ENCODE measurements around the gene OVCH2. TPM values are rescaled to one million over a fixed set of nuclear protein-coding genes. Genes with fewer than 3 reads are reported as not detected.

The OVCH2 gene
- total RNA-seq, 4 donors from 2014 or later, result not detected

DNA sequence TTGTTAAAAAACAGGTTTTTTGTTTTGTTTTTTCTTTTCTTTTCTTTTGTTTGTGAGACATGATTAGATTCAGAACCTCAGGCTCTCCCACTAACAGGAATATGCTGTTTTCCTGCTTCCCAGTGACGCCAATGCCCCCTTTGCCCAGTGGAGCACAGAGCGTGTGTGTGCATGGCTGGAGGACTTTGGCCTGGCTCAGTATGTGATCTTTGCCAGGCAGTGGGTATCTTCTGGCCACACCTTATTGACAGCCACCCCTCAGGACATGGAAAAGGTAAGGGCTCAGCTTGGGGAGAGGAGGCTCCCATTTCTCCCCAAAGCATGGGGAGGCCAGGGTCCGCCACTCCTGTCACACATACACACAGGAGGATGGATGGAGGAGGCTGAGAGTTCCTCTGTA is 58.0 kb downstream of the OVCH2 start:
- intact Hi-C loops (cut with DNase I), result no loop called here
- H3K36me3 ChIP-seq, result peaks cover 7 to 63% (median 46%) of the 10 kb centered on the region in 4 donors
- H3K4me1 ChIP-seq, result peaks cover 0 to 7% (median 0%) of the 10 kb centered on the region in 4 donors

DNA sequence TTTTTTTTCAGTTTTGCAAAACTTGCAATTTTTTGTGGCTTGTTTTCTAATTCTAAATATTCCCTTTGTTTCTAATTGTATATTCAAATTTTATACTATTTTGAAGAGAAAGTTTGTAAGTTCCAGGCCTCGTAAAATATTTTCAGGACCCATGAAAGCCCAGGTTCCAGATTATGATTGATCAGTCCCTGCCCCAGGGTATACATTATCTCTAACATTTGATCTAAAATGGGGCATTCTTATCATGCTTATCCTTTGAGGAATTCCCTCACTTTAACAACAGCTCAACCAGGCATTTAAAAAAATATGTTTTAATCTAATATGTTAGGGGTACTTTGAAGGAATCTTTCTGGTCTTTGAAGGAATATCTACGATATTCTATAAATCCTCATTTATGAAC is 59.4 kb downstream of the OVCH2 start:
- no peaks in the 10 kb centered on the region for H3K27me3 ChIP-seq
- H3K4me1 ChIP-seq, result peaks cover 0 to 3% (median 0%) of the 10 kb centered on the region in 4 donors
- H3K36me3 ChIP-seq, result peaks cover 1 to 63% (median 38%) of the 10 kb centered on the region in 4 donors
- TF ChIP-seq, protein P1, sequence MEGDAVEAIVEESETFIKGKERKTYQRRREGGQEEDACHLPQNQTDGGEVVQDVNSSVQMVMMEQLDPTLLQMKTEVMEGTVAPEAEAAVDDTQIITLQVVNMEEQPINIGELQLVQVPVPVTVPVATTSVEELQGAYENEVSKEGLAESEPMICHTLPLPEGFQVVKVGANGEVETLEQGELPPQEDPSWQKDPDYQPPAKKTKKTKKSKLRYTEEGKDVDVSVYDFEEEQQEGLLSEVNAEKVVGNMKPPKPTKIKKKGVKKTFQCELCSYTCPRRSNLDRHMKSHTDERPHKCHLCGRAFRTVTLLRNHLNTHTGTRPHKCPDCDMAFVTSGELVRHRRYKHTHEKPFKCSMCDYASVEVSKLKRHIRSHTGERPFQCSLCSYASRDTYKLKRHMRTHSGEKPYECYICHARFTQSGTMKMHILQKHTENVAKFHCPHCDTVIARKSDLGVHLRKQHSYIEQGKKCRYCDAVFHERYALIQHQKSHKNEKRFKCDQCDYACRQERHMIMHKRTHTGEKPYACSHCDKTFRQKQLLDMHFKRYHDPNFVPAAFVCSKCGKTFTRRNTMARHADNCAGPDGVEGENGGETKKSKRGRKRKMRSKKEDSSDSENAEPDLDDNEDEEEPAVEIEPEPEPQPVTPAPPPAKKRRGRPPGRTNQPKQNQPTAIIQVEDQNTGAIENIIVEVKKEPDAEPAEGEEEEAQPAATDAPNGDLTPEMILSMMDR (IDR thresholded peaks at IDR 0.05), result no peak
- TF ChIP-seq POLR2A (IDR thresholded peaks at IDR 0.05; ENCODE audit: low read depth) (no peak), EP300 (IDR thresholded peaks at IDR 0.05) (no peak), POLR2AphosphoS5 (IDR thresholded peaks at IDR 0.05) (no peak)
- H3K9me3 ChIP-seq, result no peaks in the 10 kb centered on the region
- intact Hi-C loops (cut with DNase I), result no loop called here
- no peak for DNase-seq (ENCODE audit: extremely low spot score)
- no peak overlapping the region for H3K4me3 ChIP-seq
- no peak overlapping the region for H3K27ac ChIP-seq (replicated peaks in 1 of 4)
- WGBS, result 91% methylated on average over 2 of the region's 2 CpGs

More for the DNA sequence above, 58.0 kb downstream of the OVCH2 start:
- TF ChIP-seq EP300 (IDR thresholded peaks at IDR 0.05), result no peak
- no peak for TF ChIP-seq POLR2A (IDR thresholded peaks at IDR 0.05; ENCODE audit: low read depth)
- TF ChIP-seq, protein P1 (IDR thresholded peaks at IDR 0.05), result no peak
- TF ChIP-seq POLR2AphosphoS5 (IDR thresholded peaks at IDR 0.05), result no peak
- Histone ChIP-seq H3K27ac (replicated peaks in 1 of 4) (no peak overlapping the region), H3K9me3 (no peaks in the 10 kb centered on the region), H3K4me3 (no peak overlapping the region), H3K27me3 (no peaks in the 10 kb centered on the region)
- 94% methylated on average over 3 of the region's 3 CpGs for WGBS
- DNase-seq (ENCODE audit: extremely low spot score), result no peak

DNA sequence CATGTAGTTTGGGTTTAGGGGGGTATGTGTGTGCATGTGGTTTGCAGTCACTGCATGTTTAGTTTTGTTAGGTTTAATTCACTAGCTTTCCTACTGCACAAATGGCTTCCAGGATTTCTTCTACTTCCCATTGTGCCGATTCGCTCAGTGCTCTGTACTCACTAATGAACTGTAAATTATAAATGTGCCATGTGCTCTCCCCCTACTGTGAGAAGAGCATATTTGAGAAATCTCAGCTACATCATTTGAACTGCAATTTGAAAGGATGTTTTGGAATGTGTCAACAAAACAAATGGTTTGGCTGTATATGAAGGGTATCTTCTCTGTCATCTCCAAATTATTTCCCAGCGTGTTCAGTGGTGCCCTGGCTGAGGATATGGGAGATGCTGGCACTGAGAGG is 61.1 kb downstream of the OVCH2 start:
- Histone ChIP-seq H3K4me1 (no peaks in the 10 kb centered on the region), H3K4me3 (no peak overlapping the region), H3K27ac (replicated peaks in 1 of 4) (no peak overlapping the region), H3K27me3 (no peaks in the 10 kb centered on the region), H3K36me3 (peaks cover 0 to 63% (median 37%) of the 10 kb centered on the region in 4 donors), H3K9me3 (no peaks in the 10 kb centered on the region)
- DNase-seq (ENCODE audit: extremely low spot score), result no peak
- intact Hi-C loops (cut with DNase I), result no loop called here
- 61% methylated on average over 3 of the region's 3 CpGs for WGBS
- TF ChIP-seq POLR2A (IDR thresholded peaks at IDR 0.05; ENCODE audit: low read depth) (no peak), EP300 (IDR thresholded peaks at IDR 0.05) (no peak), POLR2AphosphoS5 (IDR thresholded peaks at IDR 0.05) (no peak)
- TF ChIP-seq, protein P1 (IDR thresholded peaks at IDR 0.05), result no peak

DNA sequence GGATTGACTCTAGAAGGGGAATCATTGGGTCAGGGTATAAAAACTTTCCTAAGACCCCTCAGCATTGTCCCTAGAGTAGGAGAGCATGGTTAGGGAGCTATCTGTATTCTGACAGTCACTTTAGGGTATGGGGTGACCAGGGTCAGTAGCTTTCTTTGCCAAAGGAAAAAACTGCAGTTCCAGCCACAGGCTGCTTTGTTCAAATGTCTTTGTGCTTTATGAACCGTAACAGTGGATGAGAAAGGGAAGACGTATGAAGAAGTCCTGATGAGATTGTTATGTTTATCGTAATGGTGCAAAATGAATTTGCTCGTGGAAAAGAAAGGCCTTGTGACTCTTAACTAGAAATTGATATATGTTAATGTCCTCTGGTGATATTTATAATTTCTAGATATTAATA is 63.0 kb downstream of the OVCH2 start:
- H3K4me3 ChIP-seq, result no peak overlapping the region
- H3K27me3 ChIP-seq, result no peaks in the 10 kb centered on the region
- TF ChIP-seq POLR2AphosphoS5 (IDR thresholded peaks at IDR 0.05) (no peak), POLR2A (IDR thresholded peaks at IDR 0.05; ENCODE audit: low read depth) (no peak), EP300 (IDR thresholded peaks at IDR 0.05) (no peak)
- TF ChIP-seq, protein P1 (IDR thresholded peaks at IDR 0.05), result no peak
- peaks cover 0 to 56% (median 23%) of the 10 kb centered on the region in 4 donors for H3K36me3 ChIP-seq
- no peak for DNase-seq (ENCODE audit: extremely low spot score)
- intact Hi-C loops (cut with DNase I), result no loop called here
- 81% methylated on average over 4 of the region's 4 CpGs for WGBS
- peaks cover 0 to 11% (median 3%) of the 10 kb centered on the region in 4 donors for H3K4me1 ChIP-seq
- no peaks in the 10 kb centered on the region for H3K9me3 ChIP-seq
- H3K27ac ChIP-seq (replicated peaks in 1 of 4), result no peak overlapping the region

DNA sequence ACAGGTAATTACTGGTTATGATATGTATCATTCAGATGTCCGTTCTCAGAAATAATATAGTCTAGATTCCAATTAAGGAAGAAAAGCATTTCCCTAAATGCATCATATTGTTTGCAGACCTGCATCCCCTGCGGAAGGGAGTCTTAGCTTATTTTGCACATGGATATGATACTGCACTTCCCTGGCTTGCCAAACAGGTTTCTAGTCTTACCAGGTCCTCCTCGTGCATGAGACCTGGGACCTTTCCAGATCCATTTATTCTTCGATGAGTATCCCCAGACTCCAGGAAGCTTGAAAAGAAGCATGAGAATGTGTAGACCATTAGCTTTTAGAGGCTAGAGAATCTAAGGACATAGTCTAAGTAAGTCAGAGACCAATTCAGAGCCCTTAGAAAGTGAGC is 63.5 kb downstream of the OVCH2 start:
- Histone ChIP-seq H3K9me3 (no peaks in the 10 kb centered on the region), H3K4me1 (peaks cover 0 to 11% (median 3%) of the 10 kb centered on the region in 4 donors), H3K27ac (replicated peaks in 1 of 4) (no peak overlapping the region), H3K27me3 (no peaks in the 10 kb centered on the region), H3K4me3 (no peak overlapping the region), H3K36me3 (peaks cover 0 to 53% (median 23%) of the 10 kb centered on the region in 4 donors)
- intact Hi-C loops (cut with DNase I), result no loop called here
- WGBS, result 65% methylated on average over 4 of the region's 4 CpGs
- TF ChIP-seq EP300 (IDR thresholded peaks at IDR 0.05), result no peak
- TF ChIP-seq POLR2AphosphoS5 (IDR thresholded peaks at IDR 0.05), result no peak
- TF ChIP-seq POLR2A (IDR thresholded peaks at IDR 0.05; ENCODE audit: low read depth), result no peak
- TF ChIP-seq, protein P1 (IDR thresholded peaks at IDR 0.05), result no peak
- DNase-seq (ENCODE audit: extremely low spot score), result no peak

All from esophagus muscularis mucosa (tissue), 4 donors.